ENCODE data around the gene TMEM256.

The TMEM256 gene

GRCh38 chr17:7428557-7428956, 24.7 kb upstream of the TMEM256 start, which contains the start of gene SPEM3:
TSS of gene SPEM3 (plus strand) at chr17:7428857. CDS start at chr17:7428903, 46 bp downstream.
- TF ChIP-seq, protein P1, sequence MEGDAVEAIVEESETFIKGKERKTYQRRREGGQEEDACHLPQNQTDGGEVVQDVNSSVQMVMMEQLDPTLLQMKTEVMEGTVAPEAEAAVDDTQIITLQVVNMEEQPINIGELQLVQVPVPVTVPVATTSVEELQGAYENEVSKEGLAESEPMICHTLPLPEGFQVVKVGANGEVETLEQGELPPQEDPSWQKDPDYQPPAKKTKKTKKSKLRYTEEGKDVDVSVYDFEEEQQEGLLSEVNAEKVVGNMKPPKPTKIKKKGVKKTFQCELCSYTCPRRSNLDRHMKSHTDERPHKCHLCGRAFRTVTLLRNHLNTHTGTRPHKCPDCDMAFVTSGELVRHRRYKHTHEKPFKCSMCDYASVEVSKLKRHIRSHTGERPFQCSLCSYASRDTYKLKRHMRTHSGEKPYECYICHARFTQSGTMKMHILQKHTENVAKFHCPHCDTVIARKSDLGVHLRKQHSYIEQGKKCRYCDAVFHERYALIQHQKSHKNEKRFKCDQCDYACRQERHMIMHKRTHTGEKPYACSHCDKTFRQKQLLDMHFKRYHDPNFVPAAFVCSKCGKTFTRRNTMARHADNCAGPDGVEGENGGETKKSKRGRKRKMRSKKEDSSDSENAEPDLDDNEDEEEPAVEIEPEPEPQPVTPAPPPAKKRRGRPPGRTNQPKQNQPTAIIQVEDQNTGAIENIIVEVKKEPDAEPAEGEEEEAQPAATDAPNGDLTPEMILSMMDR (IDR thresholded peaks at IDR 0.05; ENCODE audit: extremely low read depth, insufficient read depth, missing control alignments), result no peak
- DNase-seq (ENCODE audit: low spot score), result no peak
- in situ Hi-C loops (cut with MboI; ENCODE audit: low pct_unique_long_range_greater_than_20kb, low sequenced_read_pairs, unreplicated experiment), result no loop called here

GRCh38 chr17:7427549-7427948, 23.7 kb upstream of the TMEM256 start:
- in situ Hi-C loops (cut with MboI; ENCODE audit: low pct_unique_long_range_greater_than_20kb, low sequenced_read_pairs, unreplicated experiment), result no loop called here
- TF ChIP-seq, protein P1 (IDR thresholded peaks at IDR 0.05; ENCODE audit: extremely low read depth, insufficient read depth, missing control alignments), result no peak
- DNase-seq (ENCODE audit: low spot score), result no peak

DNA sequence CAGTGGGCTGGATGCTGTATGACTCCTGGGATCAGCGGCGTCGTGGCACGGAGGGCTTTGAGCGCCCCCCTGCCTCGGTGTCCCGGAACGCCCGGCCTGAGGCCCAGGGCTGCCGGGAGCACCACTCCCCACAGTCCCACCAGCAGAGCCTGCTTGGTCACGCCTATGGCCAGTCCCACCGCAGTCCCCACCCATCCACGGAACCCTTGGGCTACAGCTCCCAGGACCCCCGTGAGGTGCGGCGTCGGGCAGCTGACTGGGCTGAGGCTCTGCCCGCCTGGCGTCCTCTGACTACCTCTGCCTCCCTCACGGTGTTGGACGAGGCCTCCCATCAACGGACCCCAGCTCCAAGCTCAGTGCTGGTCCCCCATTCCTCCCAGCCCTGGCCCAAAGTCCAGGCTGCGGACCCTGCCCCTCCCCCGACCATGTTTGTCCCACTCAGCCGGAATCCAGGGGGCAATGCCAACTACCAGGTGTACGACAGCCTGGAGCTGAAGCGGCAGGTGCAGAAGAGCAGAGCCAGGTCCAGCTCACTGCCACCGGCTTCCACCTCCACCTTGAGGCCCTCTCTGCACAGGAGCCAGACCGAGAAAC, 23.1 kb upstream of the TMEM256 start:
- in situ Hi-C loops (cut with MboI; ENCODE audit: low pct_unique_long_range_greater_than_20kb, low sequenced_read_pairs, unreplicated experiment), result no loop called here
- TF ChIP-seq, protein P1 (IDR thresholded peaks at IDR 0.05; ENCODE audit: extremely low read depth, insufficient read depth, missing control alignments), result no peak
- DNase-seq (ENCODE audit: low spot score), result no peak

GRCh38 chr17:7426203-7426863, 22.4 kb upstream of the TMEM256 start:
- in situ Hi-C loops (cut with MboI; ENCODE audit: low pct_unique_long_range_greater_than_20kb, low sequenced_read_pairs, unreplicated experiment), result no loop called here
- DNase-seq (ENCODE audit: low spot score), result no peak
- TF ChIP-seq, protein P1 (IDR thresholded peaks at IDR 0.05; ENCODE audit: extremely low read depth, insufficient read depth, missing control alignments), result no peak

DNA sequence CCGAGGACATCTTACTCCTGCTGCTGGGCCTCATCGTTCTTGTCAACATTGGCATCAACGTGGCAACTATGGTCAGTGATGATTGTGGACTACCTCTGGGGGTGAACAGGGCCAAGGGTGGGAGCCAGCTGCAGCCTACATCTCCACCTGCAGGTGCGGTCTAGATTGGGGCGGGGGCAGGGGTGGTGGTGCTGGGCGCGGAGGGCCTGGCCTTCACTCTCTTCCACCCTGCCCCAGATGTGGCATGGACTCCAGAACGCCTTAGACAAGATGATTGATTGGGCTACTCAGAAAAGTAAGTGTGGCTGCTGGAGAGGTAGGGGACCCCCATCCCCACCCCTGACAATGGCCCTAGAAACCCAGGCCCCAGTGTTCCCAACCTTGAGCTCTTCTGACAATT, 21.9 kb upstream of the TMEM256 start:
- no peak for DNase-seq (ENCODE audit: low spot score)
- in situ Hi-C loops (cut with MboI; ENCODE audit: low pct_unique_long_range_greater_than_20kb, low sequenced_read_pairs, unreplicated experiment), result no loop called here

GRCh38 chr17:7425316-7425715, 21.4 kb upstream of the TMEM256 start, which contains the start of gene SPEM2:
TSS of gene SPEM2 (plus strand) at chr17:7425616. CDS start at chr17:7425689, 73 bp downstream.
- in situ Hi-C loops (cut with MboI; ENCODE audit: low pct_unique_long_range_greater_than_20kb, low sequenced_read_pairs, unreplicated experiment), result no loop called here
- TF ChIP-seq, protein P1 (IDR thresholded peaks at IDR 0.05; ENCODE audit: extremely low read depth, insufficient read depth, missing control alignments), result no peak
- no peak for DNase-seq (ENCODE audit: low spot score)

More for the DNA sequence above, 21.9 kb upstream of the TMEM256 start:
- TF ChIP-seq, protein P1 (IDR thresholded peaks at IDR 0.05; ENCODE audit: extremely low read depth, insufficient read depth, missing control alignments), result no peak
